ENCODE results near the gene PRDM16.

The PRDM16 gene

GRCh38 chr1:3290438-3290837, 221.4 kb downstream of the PRDM16 start:
- H2AFZ ChIP-seq (ENCODE audit: low read depth, low read length), result no peak overlapping the region
- H3K27me3 ChIP-seq (ENCODE audit: insufficient read depth, low read length), result peaks cover 39% of the 10 kb centered on the region
- H3K36me3 ChIP-seq (ENCODE audit: insufficient read depth, low read length), result no peaks in the 10 kb centered on the region
- H3K4me3 ChIP-seq (ENCODE audit: low read length), result no peak overlapping the region
- no peaks in the 10 kb centered on the region for H3K9me3 ChIP-seq (ENCODE audit: low read length)
- H3K4me1 ChIP-seq (ENCODE audit: insufficient read depth, low read length), result no peaks in the 10 kb centered on the region

DNA sequence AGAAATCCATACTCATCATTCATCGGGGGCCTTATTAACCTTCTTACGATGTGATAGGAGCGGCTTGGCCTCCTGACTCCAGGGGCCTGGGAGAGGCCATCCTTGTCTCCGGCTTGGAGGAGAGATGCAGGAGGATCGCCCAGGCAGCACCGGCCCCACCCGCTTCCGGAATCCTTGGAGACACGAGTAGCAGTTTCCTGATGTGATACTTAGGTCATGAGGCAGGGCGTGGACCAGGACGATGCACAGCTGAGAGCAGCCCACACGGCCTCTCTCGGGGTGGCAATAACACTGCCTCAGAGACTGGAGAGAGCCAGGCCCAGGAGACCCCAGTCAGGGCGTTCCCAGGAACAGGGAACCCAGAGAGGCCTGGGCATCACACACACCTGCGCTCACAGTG, 221.9 kb downstream of the PRDM16 start:
- H3K4me3 ChIP-seq (ENCODE audit: low read length), result no peak overlapping the region
- no peaks in the 10 kb centered on the region for H3K36me3 ChIP-seq (ENCODE audit: insufficient read depth, low read length)
- H2AFZ ChIP-seq (ENCODE audit: low read depth, low read length), result no peak overlapping the region
- H3K4me1 ChIP-seq (ENCODE audit: insufficient read depth, low read length), result no peaks in the 10 kb centered on the region
- H3K27me3 ChIP-seq (ENCODE audit: insufficient read depth, low read length), result peaks cover 36% of the 10 kb centered on the region
- no peaks in the 10 kb centered on the region for H3K9me3 ChIP-seq (ENCODE audit: low read length)

GRCh38 chr1:3292051-3292722, 223.2 kb downstream of the PRDM16 start:
- no peaks in the 10 kb centered on the region for H3K36me3 ChIP-seq (ENCODE audit: insufficient read depth, low read length)
- no peaks in the 10 kb centered on the region for H3K4me1 ChIP-seq (ENCODE audit: insufficient read depth, low read length)
- H2AFZ ChIP-seq (ENCODE audit: low read depth, low read length), result no peak overlapping the region
- H3K4me3 ChIP-seq (ENCODE audit: low read length), result no peak overlapping the region
- H3K9me3 ChIP-seq (ENCODE audit: low read length), result no peaks in the 10 kb centered on the region
- peaks cover 33% of the 10 kb centered on the region for H3K27me3 ChIP-seq (ENCODE audit: insufficient read depth, low read length)

DNA sequence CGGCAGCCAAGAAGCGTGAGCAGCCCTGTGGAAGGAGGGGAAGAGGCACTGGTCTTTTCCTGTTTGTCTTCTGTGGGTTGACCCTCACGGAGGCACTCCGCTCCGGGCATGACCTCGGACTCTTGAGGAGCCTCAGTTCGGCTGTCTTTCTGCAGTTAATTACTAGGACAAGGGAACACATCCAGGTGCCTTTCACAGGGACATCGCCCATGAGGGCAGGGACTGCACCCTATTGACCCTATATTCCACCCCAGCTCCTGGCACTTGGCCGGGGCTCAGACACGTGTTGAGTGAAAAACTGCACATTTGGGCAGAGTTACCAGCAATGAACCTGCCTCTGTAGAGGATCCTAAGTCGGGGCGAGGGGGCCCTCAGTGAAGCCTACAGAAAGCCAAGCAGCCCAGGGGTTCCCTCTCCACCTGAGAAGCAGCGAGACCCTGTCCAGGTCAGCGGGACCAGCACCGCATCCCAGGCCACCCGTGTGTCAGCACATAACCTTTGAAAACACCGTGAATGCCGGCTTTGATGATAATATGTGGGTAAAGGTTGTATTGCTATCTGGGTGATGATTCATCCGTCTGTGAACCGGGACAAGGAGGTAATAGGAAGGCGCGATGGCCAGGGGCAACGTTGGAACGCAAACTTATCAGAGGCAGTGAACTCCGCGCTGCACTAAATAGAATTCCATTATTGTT, 224.0 kb downstream of the PRDM16 start:
- Histone ChIP-seq H3K4me1 (ENCODE audit: insufficient read depth, low read length) (no peaks in the 10 kb centered on the region), H3K36me3 (ENCODE audit: insufficient read depth, low read length) (no peaks in the 10 kb centered on the region), H3K4me3 (ENCODE audit: low read length) (no peak overlapping the region), H2AFZ (ENCODE audit: low read depth, low read length) (no peak overlapping the region), H3K27me3 (ENCODE audit: insufficient read depth, low read length) (peaks cover 36% of the 10 kb centered on the region), H3K9me3 (ENCODE audit: low read length) (no peaks in the 10 kb centered on the region)

DNA sequence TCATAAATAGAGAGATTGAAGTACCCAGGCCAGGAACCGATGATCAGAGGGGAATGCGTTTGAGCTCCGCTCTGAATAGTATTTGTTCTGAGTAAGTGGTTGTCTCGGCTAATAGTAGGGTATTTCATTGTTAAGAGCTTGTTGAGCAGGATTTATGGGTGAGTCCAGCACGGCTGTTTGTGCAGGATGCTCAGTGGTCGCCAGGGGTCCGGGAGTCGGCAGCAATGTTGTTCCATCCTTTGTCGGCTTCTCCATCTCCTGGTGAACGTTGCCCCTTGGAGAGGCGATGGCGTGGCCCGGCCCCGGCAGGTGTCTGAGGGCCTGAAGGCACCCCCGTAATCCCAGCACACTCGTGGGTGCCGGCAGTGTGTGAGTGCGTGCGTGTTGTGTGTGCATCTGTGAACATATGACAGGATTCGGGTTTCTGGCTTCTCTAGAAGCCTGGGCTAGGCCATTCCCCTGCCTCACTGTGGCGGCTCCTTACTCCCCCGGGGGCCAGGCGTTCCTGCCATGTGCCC, 224.6 kb downstream of the PRDM16 start:
- Histone ChIP-seq H3K4me1 (ENCODE audit: insufficient read depth, low read length) (no peaks in the 10 kb centered on the region), H3K4me3 (ENCODE audit: low read length) (no peak overlapping the region), H3K9me3 (ENCODE audit: low read length) (no peaks in the 10 kb centered on the region)

DNA sequence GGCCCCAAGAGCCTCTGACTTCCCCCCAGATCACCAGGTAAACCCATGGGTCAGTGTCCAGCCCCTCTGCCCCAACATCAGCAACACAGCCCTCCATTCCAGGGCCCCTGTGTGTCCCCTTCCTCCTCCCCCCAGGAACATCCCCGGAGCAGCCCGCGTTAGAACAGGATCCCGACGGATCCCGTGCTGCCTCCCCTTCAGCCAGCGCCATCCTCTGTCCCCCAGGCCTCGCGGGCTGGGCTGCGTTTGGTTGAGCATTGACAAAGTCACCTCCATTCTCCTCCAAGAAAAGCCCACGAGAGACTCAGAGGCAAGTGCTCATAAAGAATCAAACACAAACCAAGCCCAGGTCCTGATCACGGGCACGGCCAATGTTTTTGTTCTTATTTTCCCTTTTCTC, 225.4 kb downstream of the PRDM16 start:
- Histone ChIP-seq H3K27me3 (ENCODE audit: insufficient read depth, low read length) (peaks cover 41% of the 10 kb centered on the region), H3K36me3 (ENCODE audit: insufficient read depth, low read length) (no peaks in the 10 kb centered on the region), H2AFZ (ENCODE audit: low read depth, low read length) (no peak overlapping the region), H3K4me1 (ENCODE audit: insufficient read depth, low read length) (no peaks in the 10 kb centered on the region), H3K9me3 (ENCODE audit: low read length) (no peaks in the 10 kb centered on the region), H3K4me3 (ENCODE audit: low read length) (no peak overlapping the region)

More for the DNA sequence above, 224.6 kb downstream of the PRDM16 start:
- Histone ChIP-seq H3K27me3 (ENCODE audit: insufficient read depth, low read length) (peaks cover 39% of the 10 kb centered on the region), H2AFZ (ENCODE audit: low read depth, low read length) (no peak overlapping the region), H3K36me3 (ENCODE audit: insufficient read depth, low read length) (no peaks in the 10 kb centered on the region)

DNA sequence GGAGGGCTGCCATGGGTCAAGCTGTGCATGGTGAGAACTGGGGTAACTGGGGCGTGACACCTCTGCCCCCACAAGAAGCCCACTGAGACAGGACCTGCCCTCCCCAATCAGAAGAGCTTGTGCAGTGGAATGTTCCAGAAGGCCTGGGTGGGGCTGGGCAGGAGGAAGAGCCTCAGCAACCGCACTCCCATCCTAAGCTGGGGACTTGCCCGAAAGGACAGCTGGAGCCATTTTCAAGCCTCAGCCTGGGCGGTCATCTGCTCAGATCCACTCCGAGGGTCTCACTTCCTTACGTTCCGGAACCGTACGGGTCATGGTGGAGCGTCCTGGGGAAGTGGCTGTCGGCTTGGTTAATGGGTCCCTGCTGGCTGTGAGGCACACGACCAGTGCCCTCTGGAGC, 226.8 kb downstream of the PRDM16 start:
- Histone ChIP-seq H2AFZ (ENCODE audit: low read depth, low read length) (no peak overlapping the region), H3K27me3 (ENCODE audit: insufficient read depth, low read length) (peaks cover 37% of the 10 kb centered on the region), H3K4me1 (ENCODE audit: insufficient read depth, low read length) (no peaks in the 10 kb centered on the region), H3K4me3 (ENCODE audit: low read length) (no peak overlapping the region), H3K9me3 (ENCODE audit: low read length) (no peaks in the 10 kb centered on the region), H3K36me3 (ENCODE audit: insufficient read depth, low read length) (no peaks in the 10 kb centered on the region)

DNA sequence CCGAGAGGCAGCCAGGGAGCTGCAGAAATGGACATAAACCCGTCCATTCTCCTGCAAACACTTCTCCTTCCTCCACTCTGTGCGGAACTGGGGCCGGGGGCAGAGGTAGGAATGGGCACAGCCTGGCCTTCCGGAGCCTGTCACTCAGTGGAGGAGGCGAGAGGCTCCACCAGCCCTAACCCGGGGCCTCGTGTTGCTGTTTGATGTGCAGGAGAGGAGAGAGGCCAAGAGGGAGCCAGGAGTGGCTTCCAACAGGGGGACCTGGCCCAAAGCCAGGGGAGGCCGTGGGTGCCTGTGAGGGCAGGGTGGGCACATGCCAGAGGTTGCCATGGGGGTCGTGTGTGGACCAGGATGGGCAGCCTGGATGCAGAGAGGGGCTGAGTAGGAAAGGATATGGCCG, 227.3 kb downstream of the PRDM16 start:
- Histone ChIP-seq H2AFZ (ENCODE audit: low read depth, low read length) (no peak overlapping the region), H3K4me3 (ENCODE audit: low read length) (no peak overlapping the region), H3K27me3 (ENCODE audit: insufficient read depth, low read length) (peaks cover 35% of the 10 kb centered on the region), H3K4me1 (ENCODE audit: insufficient read depth, low read length) (no peaks in the 10 kb centered on the region), H3K9me3 (ENCODE audit: low read length) (no peaks in the 10 kb centered on the region), H3K36me3 (ENCODE audit: insufficient read depth, low read length) (no peaks in the 10 kb centered on the region)

DNA sequence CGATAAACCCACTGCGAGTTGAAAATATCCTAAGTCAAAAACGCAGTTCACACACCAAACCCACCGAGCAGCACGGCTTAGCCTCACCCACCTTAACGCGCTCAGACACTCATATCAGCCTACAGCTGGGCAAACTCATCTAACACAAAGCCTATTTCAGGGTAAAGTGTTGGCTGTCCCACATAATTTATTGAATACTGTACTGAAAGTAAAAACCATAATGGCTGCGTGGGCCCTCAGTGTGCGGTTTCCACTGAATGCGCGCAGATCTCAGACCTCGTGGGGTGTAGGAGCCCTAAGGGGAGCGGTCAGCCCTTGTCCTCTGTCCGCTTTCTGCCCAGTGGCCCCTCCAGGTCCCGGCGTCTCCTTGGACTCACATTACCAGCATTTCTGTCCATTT, 227.8 kb downstream of the PRDM16 start:
- Histone ChIP-seq H3K36me3 (ENCODE audit: insufficient read depth, low read length) (no peaks in the 10 kb centered on the region), H3K4me3 (ENCODE audit: low read length) (no peak overlapping the region), H3K4me1 (ENCODE audit: insufficient read depth, low read length) (no peaks in the 10 kb centered on the region), H3K27me3 (ENCODE audit: insufficient read depth, low read length) (peaks cover 33% of the 10 kb centered on the region), H3K9me3 (ENCODE audit: low read length) (no peaks in the 10 kb centered on the region), H2AFZ (ENCODE audit: low read depth, low read length) (no peak overlapping the region)

- H3K27me3 ChIP-seq (ENCODE audit: insufficient read depth, low read length), result peaks cover 29% of the 10 kb centered on the region
- H3K9me3 ChIP-seq (ENCODE audit: low read length), result no peaks in the 10 kb centered on the region
- H3K4me1 ChIP-seq (ENCODE audit: insufficient read depth, low read length), result no peaks in the 10 kb centered on the region
- H3K4me3 ChIP-seq (ENCODE audit: low read length), result no peak overlapping the region
- H2AFZ ChIP-seq (ENCODE audit: low read depth, low read length), result no peak overlapping the region
- no peaks in the 10 kb centered on the region for H3K36me3 ChIP-seq (ENCODE audit: insufficient read depth, low read length)
Measured at GRCh38 chr1:3297756-3298155, 228.8 kb downstream of the PRDM16 start.

GRCh38 chr1:3298197-3298596, 229.2 kb downstream of the PRDM16 start:
- no peak overlapping the region for H3K4me3 ChIP-seq (ENCODE audit: low read length)

GRCh38 chr1:3304246-3304645, 235.2 kb downstream of the PRDM16 start:
- Histone ChIP-seq H3K27me3 (ENCODE audit: insufficient read depth, low read length) (peaks cover 4% of the 10 kb centered on the region), H2AFZ (ENCODE audit: low read depth, low read length) (no peak overlapping the region), H3K9me3 (ENCODE audit: low read length) (no peaks in the 10 kb centered on the region), H3K4me3 (ENCODE audit: low read length) (no peak overlapping the region), H3K36me3 (ENCODE audit: insufficient read depth, low read length) (no peaks in the 10 kb centered on the region), H3K4me1 (ENCODE audit: insufficient read depth, low read length) (no peaks in the 10 kb centered on the region)

More at GRCh38 chr1:3298197-3298596, 229.2 kb downstream of the PRDM16 start:
- Histone ChIP-seq H3K36me3 (ENCODE audit: insufficient read depth, low read length) (no peaks in the 10 kb centered on the region), H2AFZ (ENCODE audit: low read depth, low read length) (no peak overlapping the region), H3K9me3 (ENCODE audit: low read length) (no peaks in the 10 kb centered on the region), H3K27me3 (ENCODE audit: insufficient read depth, low read length) (peaks cover 25% of the 10 kb centered on the region), H3K4me1 (ENCODE audit: insufficient read depth, low read length) (no peaks in the 10 kb centered on the region)

DNA sequence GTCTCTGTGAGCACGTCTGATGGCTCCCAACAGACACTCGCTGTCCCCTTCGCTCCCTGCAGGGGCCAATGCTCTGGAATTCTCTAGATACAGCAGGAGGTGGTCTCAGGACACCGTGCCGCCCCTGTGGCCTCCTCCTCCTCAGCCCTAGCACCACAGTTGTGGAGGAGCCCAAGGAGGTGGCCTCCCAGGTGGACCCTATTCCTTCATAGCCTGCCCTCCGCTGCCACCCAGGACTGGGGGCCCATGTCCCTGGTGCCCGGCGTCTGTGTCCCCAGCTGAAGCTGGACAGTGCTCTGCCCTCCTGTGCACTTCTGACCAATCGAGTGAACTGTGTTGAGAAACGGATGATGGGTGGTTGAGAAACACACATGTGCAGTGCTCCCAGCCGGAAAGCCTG, 235.7 kb downstream of the PRDM16 start:
- H3K4me3 ChIP-seq (ENCODE audit: low read length), result no peak overlapping the region
- no peak overlapping the region for H2AFZ ChIP-seq (ENCODE audit: low read depth, low read length)
- peaks cover 7% of the 10 kb centered on the region for H3K27me3 ChIP-seq (ENCODE audit: insufficient read depth, low read length)
- H3K9me3 ChIP-seq (ENCODE audit: low read length), result no peaks in the 10 kb centered on the region
- no peaks in the 10 kb centered on the region for H3K36me3 ChIP-seq (ENCODE audit: insufficient read depth, low read length)
- no peaks in the 10 kb centered on the region for H3K4me1 ChIP-seq (ENCODE audit: insufficient read depth, low read length)
